WTC11 (cell line): ENCODE results near the gene NAAA.

Experiments used
- CBFB ChIP-seq: sonication (generic); formaldehyde crosslinking; IDR thresholded peaks from 2 replicates; pipeline ENCODE4 v1.8.1; 2022; ENCODE audit warnings: mild to moderate bottlenecking, low read depth, missing genetic modification reagents
- CTCF ChIP-seq: fragments of 200-600 bp; IDR thresholded peaks from 2 replicates; pipeline ENCODE4 v1.8.0; 2022; ENCODE audit warnings: antibody characterized with exemption

GRCh38 chr4:75953509-75953908 is 12.7 kb upstream of the NAAA start:
- TF ChIP-seq CBFB (CRISPR knock-in tag) (no peak), CTCF (no peak)
